ENCODE measurements around the gene PTX4. TPM values are rescaled to one million over a fixed set of nuclear protein-coding genes. Genes with fewer than 3 reads are reported as not detected.

PTX4 gene
- total RNA-seq, 1 experiment from 2014 or later = not detected

DNA sequence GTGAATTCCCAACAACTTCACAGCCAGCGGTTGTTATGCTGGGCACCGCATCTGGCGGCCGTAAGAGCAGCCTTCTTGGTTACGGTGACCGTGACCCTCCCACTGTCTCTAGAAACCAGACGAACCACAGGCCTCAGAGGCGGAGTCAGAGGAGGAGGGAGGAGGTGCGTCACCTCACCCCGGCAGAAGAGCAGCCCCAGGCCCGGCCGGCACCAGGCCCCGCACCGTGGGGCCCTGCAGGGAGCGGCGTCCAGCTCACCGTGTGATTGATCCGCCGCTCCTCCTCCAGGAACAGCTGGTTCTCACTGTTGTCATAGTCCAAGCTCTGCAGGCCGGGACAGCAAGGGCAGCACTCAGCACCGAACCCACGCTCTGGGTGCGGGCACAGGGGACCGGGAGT lies 27.6 kb downstream of the PTX4 start:
- H3K36me3 ChIP-seq = peaks cover 7% of the 10 kb centered on the region; the same call in 1 of the 2 replicates
- no peaks in the 10 kb centered on the region for H3K9me3 ChIP-seq
- H3K27me3 ChIP-seq = no peaks in the 10 kb centered on the region
- H3K4me3 ChIP-seq = no peak overlapping the region
- no peak for DNase-seq

DNA sequence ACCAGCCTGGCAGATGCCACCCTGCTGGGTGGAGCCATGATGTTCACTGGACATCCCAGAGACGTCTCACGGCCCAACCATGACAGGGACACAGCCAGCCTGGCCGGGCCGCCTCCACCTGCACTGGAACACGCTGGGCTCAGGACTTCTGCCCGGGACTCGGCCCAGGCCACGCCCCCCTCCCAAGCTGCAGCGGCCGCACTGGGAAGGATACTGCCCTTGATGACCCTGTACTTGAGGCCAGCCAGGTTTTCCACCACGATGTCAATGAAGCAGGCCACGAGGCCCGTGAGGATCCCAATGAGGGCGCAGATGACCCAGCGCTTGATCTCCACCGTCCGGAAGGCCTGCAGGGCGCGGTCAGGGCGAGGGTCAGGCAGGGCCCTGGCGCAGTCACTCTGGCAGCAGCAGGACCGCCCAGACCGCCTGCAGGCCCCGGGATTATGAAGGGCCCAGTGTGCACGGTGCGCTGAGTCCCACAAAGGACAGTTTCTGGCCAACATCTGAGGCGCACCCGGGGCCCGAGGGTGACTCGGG lies 28.1 kb downstream of the PTX4 start:
- Histone ChIP-seq H3K9me3 (no peaks in the 10 kb centered on the region), H3K27me3 (no peaks in the 10 kb centered on the region)
- no peak for DNase-seq

DNA sequence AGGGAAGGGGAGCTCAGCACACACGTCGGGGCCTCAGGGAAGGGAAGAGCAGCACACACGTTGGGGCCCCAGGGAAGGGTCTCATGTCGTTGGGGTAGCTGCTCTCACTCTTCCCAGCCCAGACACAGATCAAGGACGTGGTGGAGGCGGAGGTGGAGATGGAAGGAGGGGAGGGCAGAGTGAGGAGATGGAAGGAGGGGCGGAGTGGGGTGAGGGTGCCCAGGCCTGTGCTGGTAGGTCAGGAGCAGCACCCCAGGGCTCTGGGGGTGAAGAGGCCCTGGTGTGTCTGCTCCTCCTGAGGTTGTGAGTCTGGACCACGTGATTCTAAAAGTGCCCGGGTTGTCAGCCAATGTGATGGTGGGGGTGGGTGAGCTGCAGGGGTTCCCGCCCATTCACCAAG lies 28.8 kb downstream of the PTX4 start:
- H3K9me3 ChIP-seq = no peaks in the 10 kb centered on the region
- H3K27me3 ChIP-seq = no peaks in the 10 kb centered on the region
- no peak for DNase-seq
- H3K4me3 ChIP-seq = no peak overlapping the region
- peaks cover 7% of the 10 kb centered on the region; the same call in 1 of the 2 replicates for H3K36me3 ChIP-seq

More for the DNA sequence above, 28.1 kb downstream of the PTX4 start:
- Histone ChIP-seq H3K36me3 (peaks cover 7% of the 10 kb centered on the region; the same call in 1 of the 2 replicates), H3K4me3 (no peak overlapping the region)

DNA sequence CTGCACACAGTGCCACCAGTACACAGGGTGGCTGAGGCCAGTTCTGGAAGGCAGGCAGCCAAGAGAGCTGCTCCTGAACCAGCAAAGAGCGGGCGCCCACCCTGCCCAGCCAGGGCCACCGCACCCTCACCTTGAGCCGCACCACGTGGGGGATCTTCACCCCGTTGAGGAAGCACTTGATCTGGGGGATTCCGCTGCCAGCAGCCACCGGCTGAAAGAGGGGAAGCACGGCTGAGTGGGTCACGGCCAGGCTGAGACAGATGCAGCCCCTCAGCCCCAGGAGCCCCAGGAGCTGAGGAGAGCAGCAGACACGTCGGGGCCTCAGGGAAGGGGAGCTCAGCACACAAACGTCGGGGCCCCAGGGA lies 29.8 kb downstream of the PTX4 start:
- no peak for DNase-seq
- Histone ChIP-seq H3K9me3 (no peaks in the 10 kb centered on the region), H3K36me3 (peaks cover 9% of the 10 kb centered on the region; the same call in 1 of the 2 replicates), H3K27me3 (no peaks in the 10 kb centered on the region), H3K4me3 (no peak overlapping the region)

DNA sequence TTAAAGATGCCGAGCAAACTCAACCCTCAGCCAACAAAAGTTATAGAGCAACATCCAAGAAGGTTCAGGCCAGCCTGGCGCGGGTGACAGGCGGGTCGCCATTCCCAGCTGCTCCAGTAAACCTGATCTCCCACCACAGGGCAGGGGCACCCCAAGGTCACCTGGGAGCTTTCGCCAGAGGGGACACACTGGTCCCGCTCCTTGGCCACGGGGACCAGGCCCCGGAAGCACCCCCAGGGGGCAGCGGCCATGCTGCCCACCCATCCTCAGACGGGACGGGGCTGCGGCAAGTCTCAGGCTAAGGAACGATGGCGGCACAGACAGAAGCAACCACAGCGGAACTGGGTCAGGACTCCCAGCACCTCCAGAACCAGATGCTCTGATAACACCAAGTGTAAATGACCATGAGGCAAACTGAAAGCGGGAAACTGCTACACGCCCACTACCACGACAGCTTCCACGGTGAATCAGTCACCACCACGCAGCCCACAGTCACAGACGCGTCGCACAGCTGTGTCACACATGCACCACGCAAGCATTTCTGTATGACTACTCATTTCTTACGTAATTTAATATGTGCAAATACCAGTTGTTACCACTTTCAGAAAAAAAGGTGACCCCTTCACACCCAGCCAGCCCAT lies 30.3 kb downstream of the PTX4 start:
- no peak for DNase-seq
- H3K36me3 ChIP-seq = peaks cover 9% of the 10 kb centered on the region; the same call in 1 of the 2 replicates
- H3K4me3 ChIP-seq = no peak overlapping the region
- H3K9me3 ChIP-seq = no peaks in the 10 kb centered on the region
- no peaks in the 10 kb centered on the region for H3K27me3 ChIP-seq

DNA sequence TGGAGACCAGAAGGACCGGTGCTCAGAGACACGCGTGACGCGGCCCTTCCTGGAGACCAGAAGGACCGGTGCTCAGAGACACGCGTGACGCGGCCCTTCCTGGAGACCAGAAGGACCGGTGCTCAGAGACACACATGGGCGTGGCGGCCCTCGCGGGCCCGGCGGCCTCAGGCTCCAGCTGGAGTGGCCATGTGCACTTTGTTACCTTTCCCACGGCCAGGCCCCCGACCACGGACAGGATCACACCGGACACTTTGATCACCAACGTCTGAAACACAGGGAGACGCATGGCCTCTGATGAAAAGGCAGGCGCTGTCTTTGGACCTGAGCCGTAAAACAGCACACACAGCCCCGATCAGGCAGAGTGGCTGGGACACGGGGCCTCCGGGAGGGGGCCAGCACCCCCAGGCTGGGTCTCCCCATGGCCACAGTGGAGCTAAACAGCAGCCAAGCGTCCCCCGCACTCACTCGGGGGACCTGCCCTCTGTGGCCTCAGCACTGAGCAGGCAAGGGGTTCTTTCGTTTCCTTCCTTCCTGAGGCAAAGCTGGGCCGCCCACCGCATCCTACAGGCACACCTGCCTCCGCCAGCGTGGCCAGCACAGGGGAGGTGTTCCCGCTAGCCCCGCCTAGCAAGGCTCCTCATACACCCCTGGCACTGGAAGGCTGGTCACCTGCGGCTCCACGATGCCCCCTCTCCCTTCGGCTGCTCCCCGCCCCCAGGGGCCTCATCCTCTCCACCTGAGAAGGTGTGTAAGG lies 31.1 kb downstream of the PTX4 start:
- DNase-seq = no peak
- no peaks in the 10 kb centered on the region for H3K27me3 ChIP-seq
- H3K36me3 ChIP-seq = peaks cover 6% of the 10 kb centered on the region; the same call in 1 of the 2 replicates
- no peaks in the 10 kb centered on the region for H3K9me3 ChIP-seq
- H3K4me3 ChIP-seq = no peak overlapping the region

DNA sequence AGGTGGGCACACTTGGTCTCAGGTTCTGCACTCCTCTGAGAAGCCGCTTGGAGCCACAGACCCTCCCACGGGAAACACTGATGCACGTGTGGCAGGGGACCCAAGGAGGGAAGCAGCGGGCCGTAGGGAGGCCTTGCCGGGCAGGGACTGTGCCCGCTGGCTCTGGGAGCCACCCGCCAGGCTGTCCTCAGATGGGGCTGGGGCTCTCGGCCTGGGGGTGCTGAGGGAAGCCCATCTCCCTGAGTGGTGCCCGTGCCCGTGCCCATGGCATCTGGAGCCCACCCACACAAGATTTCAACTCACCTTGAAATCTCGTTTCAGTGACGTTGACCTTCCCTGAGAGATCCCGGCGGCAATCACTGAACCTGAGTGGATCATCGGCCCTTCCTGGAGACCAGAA lies 31.8 kb downstream of the PTX4 start:
- Histone ChIP-seq H3K27me3 (no peaks in the 10 kb centered on the region), H3K9me3 (no peaks in the 10 kb centered on the region), H3K4me3 (no peak overlapping the region), H3K36me3 (peaks cover 5% of the 10 kb centered on the region; the same call in 1 of the 2 replicates)
- DNase-seq = no peak

DNA sequence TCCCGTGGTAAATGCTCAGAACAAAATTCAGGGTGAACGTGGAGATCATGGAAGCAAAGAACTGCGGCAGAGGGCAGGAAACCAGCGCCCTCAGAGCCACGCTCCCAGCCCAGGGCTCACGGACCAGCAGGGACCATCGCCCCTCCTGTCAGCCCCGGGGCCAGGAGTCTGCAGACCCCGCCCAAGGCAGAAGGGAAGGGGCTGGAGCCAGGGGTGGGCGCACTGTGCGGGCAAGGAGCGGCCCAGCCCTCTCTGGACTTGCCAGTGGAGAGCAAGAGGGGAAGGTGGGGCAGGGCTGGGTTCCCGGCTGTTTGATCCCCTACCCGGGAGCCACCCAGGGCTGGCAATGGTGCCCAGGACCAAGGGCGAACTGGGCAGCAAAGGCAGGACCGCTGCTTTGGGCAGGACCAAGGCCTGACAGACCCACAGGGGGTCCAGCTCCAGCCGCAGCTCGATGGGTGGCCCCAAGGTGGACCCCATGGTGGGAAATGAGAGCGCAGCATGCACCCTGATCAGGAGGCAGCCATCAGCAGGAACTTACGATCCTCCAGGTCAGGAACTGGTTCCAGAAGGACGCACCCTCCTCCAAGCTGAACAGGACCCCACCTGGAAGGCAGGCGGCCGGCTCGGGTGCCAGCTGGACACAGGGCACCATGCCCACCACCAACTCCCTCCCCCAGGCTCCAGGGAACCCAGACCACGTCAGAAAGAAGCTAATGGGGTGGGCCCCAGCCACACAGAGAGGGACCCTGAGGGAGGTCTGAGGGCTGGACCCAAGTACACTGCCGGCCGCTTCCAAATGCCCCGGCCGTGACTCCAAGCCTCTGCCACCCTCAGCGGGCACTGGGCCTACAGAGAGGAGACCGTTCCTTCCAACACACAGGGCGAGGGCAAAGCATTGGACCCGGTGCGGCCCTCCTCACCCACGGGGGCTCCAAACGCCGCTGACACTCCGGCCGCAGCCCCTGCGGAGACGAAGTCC lies 33.3 kb downstream of the PTX4 start:
- H3K27me3 ChIP-seq = no peaks in the 10 kb centered on the region
- H3K4me3 ChIP-seq = no peak overlapping the region
- H3K9me3 ChIP-seq = no peaks in the 10 kb centered on the region
- peaks cover 5% of the 10 kb centered on the region; the same call in 1 of the 2 replicates for H3K36me3 ChIP-seq
- DNase-seq = no peak

DNA sequence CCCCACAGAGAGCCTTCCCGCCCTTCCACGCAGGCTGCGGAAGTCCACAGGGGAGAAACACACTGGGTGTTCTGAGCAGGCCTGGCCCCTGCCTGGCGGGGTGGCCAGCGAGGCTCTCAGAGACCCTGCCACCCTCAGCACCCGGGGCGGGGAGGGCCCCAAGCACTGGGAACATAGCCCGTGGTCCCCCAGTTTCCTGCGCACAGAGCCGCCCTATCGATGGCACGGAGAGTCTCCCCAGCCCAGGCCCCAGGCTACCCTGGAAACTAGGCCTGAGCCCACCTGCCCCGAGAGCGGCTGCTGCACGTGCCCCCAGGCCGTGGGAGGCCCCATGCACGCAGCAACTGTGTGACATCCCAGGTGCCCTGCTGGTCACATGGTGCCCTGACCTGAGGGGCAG lies 34.2 kb downstream of the PTX4 start:
- no peak for DNase-seq
- Histone ChIP-seq H3K9me3 (no peaks in the 10 kb centered on the region), H3K27me3 (no peaks in the 10 kb centered on the region), H3K36me3 (peaks cover 5% of the 10 kb centered on the region; the same call in 1 of the 2 replicates), H3K4me3 (no peak overlapping the region)

DNA sequence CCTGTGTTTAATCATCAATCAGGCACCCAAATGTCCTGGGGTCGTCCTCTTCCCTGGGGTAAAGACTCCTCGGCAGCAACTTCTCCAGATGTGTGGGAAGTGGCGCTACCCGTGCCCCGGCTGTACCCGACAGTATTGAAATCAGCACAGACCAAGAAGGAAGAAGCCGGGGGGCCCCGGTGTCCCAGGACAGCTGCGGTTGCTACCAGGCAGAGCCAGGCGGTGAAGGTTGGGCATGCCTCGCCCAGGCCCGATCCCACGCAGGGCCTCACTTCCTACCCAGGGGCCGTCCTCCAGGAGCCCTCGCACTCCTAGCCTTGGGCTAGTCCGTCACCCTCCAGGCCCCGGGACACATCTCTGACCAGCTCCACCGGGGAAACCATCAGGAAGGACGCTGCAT lies 35.4 kb downstream of the PTX4 start:
- Histone ChIP-seq H3K9me3 (no peaks in the 10 kb centered on the region), H3K36me3 (peaks cover 5% of the 10 kb centered on the region; the same call in 1 of the 2 replicates), H3K4me3 (no peak overlapping the region)

DNA sequence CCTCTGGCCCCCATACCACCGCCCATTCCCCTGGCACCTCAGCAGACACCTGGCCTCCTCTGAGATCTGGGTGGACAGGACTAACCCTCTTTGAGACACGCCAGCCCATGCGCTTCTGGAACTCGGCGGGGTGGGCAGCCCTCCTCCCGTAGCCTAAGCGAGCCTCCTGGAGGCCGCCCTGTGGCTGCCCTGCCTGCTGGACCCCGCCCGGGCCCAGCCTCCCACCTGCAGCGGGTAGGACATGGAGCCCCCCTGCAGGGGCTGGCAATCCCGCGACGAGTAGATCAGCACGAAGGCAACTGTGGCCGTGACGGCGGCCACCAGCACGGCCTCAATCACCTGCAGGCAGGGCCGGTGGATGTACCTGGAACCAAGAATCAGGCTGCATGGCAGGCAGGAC lies 36.2 kb downstream of the PTX4 start:
- H3K36me3 ChIP-seq = peaks cover 5% of the 10 kb centered on the region; the same call in 1 of the 2 replicates
- H3K27me3 ChIP-seq = no peaks in the 10 kb centered on the region
- no peaks in the 10 kb centered on the region for H3K9me3 ChIP-seq
- H3K4me3 ChIP-seq = no peak overlapping the region
- DNase-seq = no peak

More for the DNA sequence above, 35.4 kb downstream of the PTX4 start:
- no peaks in the 10 kb centered on the region for H3K27me3 ChIP-seq
- DNase-seq = no peak

DNA sequence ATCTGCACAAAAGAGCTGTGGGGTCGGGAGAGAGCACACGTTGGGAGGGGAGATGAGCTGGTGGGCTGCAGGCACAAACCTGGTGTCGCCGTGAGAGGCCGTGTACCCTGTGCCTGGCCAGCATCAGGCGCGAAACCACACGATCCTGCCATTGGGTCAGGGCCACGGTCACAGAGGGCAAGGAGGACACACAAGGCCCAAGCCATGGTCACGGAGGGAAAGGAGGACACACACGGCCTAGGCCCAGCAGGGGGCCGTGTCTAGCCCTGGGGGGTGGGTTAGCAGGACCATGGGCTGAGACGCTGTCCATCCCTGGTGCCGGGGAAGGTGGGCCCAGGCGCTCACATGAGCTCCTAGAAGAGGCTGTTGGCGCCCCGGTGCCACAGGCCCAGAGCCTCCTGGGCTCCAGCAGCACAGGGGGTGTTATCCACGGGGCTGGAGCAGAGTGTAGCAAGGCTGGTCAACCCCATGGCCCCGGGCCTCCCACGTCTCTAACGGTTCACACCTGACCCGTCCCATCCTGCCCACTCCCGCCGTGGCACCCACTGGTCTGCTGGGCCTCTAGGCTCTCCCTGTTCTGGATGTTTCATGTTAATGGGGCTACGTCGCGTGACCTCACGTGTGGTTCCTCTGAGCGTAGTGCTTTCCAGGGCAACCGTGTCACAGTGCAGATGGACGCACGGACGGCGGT lies 36.9 kb downstream of the PTX4 start:
- Histone ChIP-seq H3K4me3 (no peak overlapping the region), H3K27me3 (no peaks in the 10 kb centered on the region), H3K9me3 (no peaks in the 10 kb centered on the region), H3K36me3 (peaks cover 5% of the 10 kb centered on the region; the same call in 1 of the 2 replicates)
- DNase-seq = no peak

DNA sequence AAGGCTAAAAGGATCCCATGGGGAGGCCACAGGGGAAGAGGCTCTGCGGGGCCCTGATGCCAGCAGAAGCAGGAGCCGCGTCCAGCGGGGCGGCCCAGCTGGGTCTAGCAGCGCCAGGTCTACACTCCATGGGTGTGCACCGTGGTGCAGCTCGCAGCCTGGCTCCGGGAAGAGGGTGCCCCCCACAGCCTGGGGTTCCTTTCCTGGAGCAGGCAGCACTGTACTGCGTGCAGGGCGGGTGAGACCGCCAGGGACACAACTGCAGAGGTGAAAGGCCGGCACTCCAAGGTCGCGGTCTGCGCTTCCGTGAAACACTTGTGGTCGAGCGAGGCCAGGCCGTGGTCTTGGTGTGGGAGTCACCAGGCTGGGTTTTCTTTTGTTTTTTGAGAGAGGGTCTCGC lies 37.9 kb downstream of the PTX4 start:
- no peak for DNase-seq
- H3K27me3 ChIP-seq = no peaks in the 10 kb centered on the region
- peaks cover 5% of the 10 kb centered on the region; the same call in 1 of the 2 replicates for H3K36me3 ChIP-seq
- no peak overlapping the region for H3K4me3 ChIP-seq
- H3K9me3 ChIP-seq = no peaks in the 10 kb centered on the region

DNA sequence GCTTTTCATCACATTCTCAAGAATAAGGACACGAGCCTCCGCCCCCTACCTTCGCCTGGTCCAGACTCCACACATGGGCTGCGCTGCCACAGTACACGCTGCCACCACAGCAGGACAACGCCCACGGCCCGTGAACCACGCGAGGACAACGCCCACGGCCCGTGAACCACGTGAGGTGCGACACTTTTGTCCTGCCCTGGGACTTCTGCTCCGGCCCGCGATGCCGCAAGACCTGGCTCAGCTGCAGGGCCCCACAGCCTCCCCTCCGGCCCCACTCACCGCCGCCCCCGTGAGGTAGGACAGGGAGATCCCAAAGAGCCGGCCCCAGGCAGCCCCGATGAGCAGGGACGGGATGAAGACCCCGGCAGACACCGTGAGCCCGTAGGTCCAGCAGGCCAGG lies 38.5 kb downstream of the PTX4 start:
- no peak for DNase-seq
- Histone ChIP-seq H3K27me3 (no peaks in the 10 kb centered on the region), H3K9me3 (no peaks in the 10 kb centered on the region), H3K4me3 (no peak overlapping the region), H3K36me3 (peaks cover 5% of the 10 kb centered on the region; the same call in 1 of the 2 replicates)

DNA sequence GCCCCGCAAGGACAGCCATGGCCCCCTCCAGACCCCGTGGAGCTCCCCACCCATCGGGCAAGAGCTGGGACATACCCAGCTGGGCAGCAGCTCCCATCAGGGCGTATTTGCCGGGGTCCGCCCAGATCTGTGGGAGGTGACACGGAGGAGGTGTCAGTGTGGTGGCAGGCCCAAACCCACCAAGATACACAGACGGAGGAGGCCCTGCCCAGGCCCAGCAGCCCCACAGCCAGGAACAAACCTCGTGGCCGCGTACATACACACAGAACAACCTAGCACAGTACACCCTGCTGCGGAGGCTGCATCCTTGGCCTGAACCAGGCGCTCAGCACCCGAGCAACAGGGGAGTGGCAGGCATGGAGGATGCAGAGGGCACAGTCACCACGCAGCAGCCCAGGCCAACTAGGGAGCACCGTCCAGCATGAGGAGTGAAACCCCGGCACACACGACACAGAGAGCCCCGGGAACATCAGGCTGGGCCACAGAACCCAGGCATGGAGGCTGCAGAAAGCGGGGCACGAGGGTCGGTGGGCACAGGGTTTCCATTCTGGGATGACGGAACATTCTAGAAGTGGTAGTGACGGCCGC lies 39.4 kb downstream of the PTX4 start:
- peaks cover 5% of the 10 kb centered on the region; the same call in 1 of the 2 replicates for H3K36me3 ChIP-seq
- H3K4me3 ChIP-seq = no peak overlapping the region
- H3K27me3 ChIP-seq = no peaks in the 10 kb centered on the region
- H3K9me3 ChIP-seq = no peaks in the 10 kb centered on the region
- DNase-seq = no peak

Data from MG63 (cell line).